Vagina (tissue), 2 donors: ENCODE measurements around the gene PLAAT3.

Experiments
- CTCF ChIP-seq, 3 experiments: fragments of 450-650 bp in 2 of 3; fragments of 200-600 bp in 1 of 3; sonication (generic) in 1 of 3; IDR thresholded peaks; one replicate each; pipeline ENCODE4 v1.5.1; 2017 to 2019; ENCODE audit warnings: antibody characterized with exemption in 3 of 3, mild to moderate bottlenecking in 2 of 3, moderate library complexity in 2 of 3
- POLR2A ChIP-seq, 2 donors: fragments of 450-650 bp; IDR thresholded peaks; one replicate each; pipeline ENCODE4 v1.6.1; 2017; ENCODE audit warnings: antibody characterized with exemption in 2 of 2, mild to moderate bottlenecking in 2 of 2, moderate library complexity in 2 of 2
- POLR2AphosphoS5 ChIP-seq, 2 donors: sonication (generic); formaldehyde crosslinking; IDR thresholded peaks; one replicate each; pipeline ENCODE4 v1.9.0; 2017; ENCODE audit warnings: antibody characterized with exemption in 2 of 2, mild to moderate bottlenecking in 2 of 2, low read depth in 1 of 2; ENCODE audit not compliant: insufficient read depth in 1 of 2

GRCh38 chr11:63534076-63534475 is 80.2 kb downstream of the PLAAT3 start:
- no peak for TF ChIP-seq CTCF (IDR thresholded peaks at IDR 0.05)
- TF ChIP-seq POLR2A (IDR thresholded peaks at IDR 0.05) = no peak
- TF ChIP-seq POLR2AphosphoS5 (IDR thresholded peaks at IDR 0.05; ENCODE audit: insufficient read depth in 1 of 2, low read depth in 1 of 2) = no peak
